Measurements from ENCODE around the gene TMEM203.

TMEM203 gene

GRCh38 chr9:137215196-137215986 is 9.9 kb upstream of the TMEM203 start:
- H3K4me3 ChIP-seq (ENCODE audit: low read depth, low read length): no peak overlapping the region
- no peak for TF ChIP-seq CTCF (IDR thresholded peaks at IDR 0.05; ENCODE audit: low read depth, low read length)
- no peak for TF ChIP-seq POLR2A (IDR thresholded peaks at IDR 0.05; ENCODE audit: extremely low read depth, insufficient read length)
- TF ChIP-seq MAX (IDR thresholded peaks at IDR 0.05; ENCODE audit: low read depth, low read length): no peak
- TF ChIP-seq MYC (IDR thresholded peaks at IDR 0.05; ENCODE audit: low read depth, low read length): no peak
- DNase-seq (ENCODE audit: low read depth): no peak

- no peak overlapping the region for H3K4me3 ChIP-seq (ENCODE audit: low read depth, low read length)
- TF ChIP-seq MAX (IDR thresholded peaks at IDR 0.05; ENCODE audit: low read depth, low read length) (no peak), MYC (IDR thresholded peaks at IDR 0.05; ENCODE audit: low read depth, low read length) (no peak)
- no peak for DNase-seq (ENCODE audit: low read depth)
Observed at GRCh38 chr9:137214620-137215019, 9.2 kb upstream of the TMEM203 start.

- DNase-seq (ENCODE audit: low read depth): no peak
- no peak for TF ChIP-seq MYC (IDR thresholded peaks at IDR 0.05; ENCODE audit: low read depth, low read length)
- no peak for TF ChIP-seq CTCF (IDR thresholded peaks at IDR 0.05; ENCODE audit: low read depth, low read length)
- no peak for TF ChIP-seq MAX (IDR thresholded peaks at IDR 0.05; ENCODE audit: low read depth, low read length)
- no peak for TF ChIP-seq POLR2A (IDR thresholded peaks at IDR 0.05; ENCODE audit: extremely low read depth, insufficient read length)
- H3K4me3 ChIP-seq (ENCODE audit: low read depth, low read length): no peak overlapping the region
Observed at GRCh38 chr9:137213160-137214060, 8.0 kb upstream of the TMEM203 start.

GRCh38 chr9:137212520-137212919 is 7.1 kb upstream of the TMEM203 start:
- no peak overlapping the region for H3K4me3 ChIP-seq (ENCODE audit: low read depth, low read length)
- no peak for DNase-seq (ENCODE audit: low read depth)
- TF ChIP-seq MAX (IDR thresholded peaks at IDR 0.05; ENCODE audit: low read depth, low read length) (no peak), CTCF (IDR thresholded peaks at IDR 0.05; ENCODE audit: low read depth, low read length) (no peak), POLR2A (IDR thresholded peaks at IDR 0.05; ENCODE audit: extremely low read depth, insufficient read length) (no peak)

- no peak for TF ChIP-seq CTCF (IDR thresholded peaks at IDR 0.05; ENCODE audit: low read depth, low read length)
- no peak for TF ChIP-seq MYC (IDR thresholded peaks at IDR 0.05; ENCODE audit: low read depth, low read length)
- TF ChIP-seq POLR2A (IDR thresholded peaks at IDR 0.05; ENCODE audit: extremely low read depth, insufficient read length): no peak
- TF ChIP-seq MAX (IDR thresholded peaks at IDR 0.05; ENCODE audit: low read depth, low read length): no peak
- no peak for DNase-seq (ENCODE audit: low read depth)
- no peak overlapping the region for H3K4me3 ChIP-seq (ENCODE audit: low read depth, low read length)
Observed at GRCh38 chr9:137211532-137211931, 6.1 kb upstream of the TMEM203 start.

GRCh38 chr9:137206602-137207001 is 1.2 kb upstream of the TMEM203 start:
- TF ChIP-seq POLR2A (IDR thresholded peaks at IDR 0.05; ENCODE audit: extremely low read depth, insufficient read length): no peak
- TF ChIP-seq CTCF (IDR thresholded peaks at IDR 0.05; ENCODE audit: low read depth, low read length): no peak
- no peak for TF ChIP-seq MAX (IDR thresholded peaks at IDR 0.05; ENCODE audit: low read depth, low read length)
- TF ChIP-seq MYC (IDR thresholded peaks at IDR 0.05; ENCODE audit: low read depth, low read length): no peak
- no peak for DNase-seq (ENCODE audit: low read depth)
- H3K4me3 ChIP-seq (ENCODE audit: low read depth, low read length): peak overlapping the region; percentile 99
